ENCODE results near the gene CMTR1. TPM values are rescaled to one million over a fixed set of nuclear protein-coding genes. Genes with fewer than 3 reads are reported as not detected.

CMTR1 gene
- total and polyA plus RNA-seq, 2 of the 13 experiments (the other 11 are each of a cell fraction or from before 2014, with no cell fraction given): 19.7 to 55.2 TPM

GRCh38 chr6:37433657-37434271 is 743 bp downstream of the CMTR1 start (continued):
- TF ChIP-seq ZFP90 (CRISPR knock-in tag; IDR thresholded peaks at IDR 0.05; ENCODE audit: borderline replicate concordance) (0 out of 2 replicates have a peak, but pooled peaks have one; percentile 55), SOX6 (IDR thresholded peaks at IDR 0.05) (no peak), SOX6 (CRISPR knock-in tag; IDR thresholded peaks at IDR 0.05) (peak; percentile 14; the same call in 1 of the 2 replicates), ZNF326 (CRISPR knock-in tag; IDR thresholded peaks at IDR 0.05; ENCODE audit: borderline replicate concordance) (0 out of 2 replicates have a peak, but pooled peaks have one; percentile 38), TCF12 (IDR thresholded peaks at IDR 0.05) (no peak), TCF12 (CRISPR knock-in tag; IDR thresholded peaks at IDR 0.05) (0 out of 2 replicates have a peak, but pooled peaks have one; percentile 15), ATF5 (CRISPR knock-in tag; IDR thresholded peaks at IDR 0.05; ENCODE audit: low read depth) (0 out of 2 replicates have a peak, but pooled peaks have one; percentile 32), ZNF292 (CRISPR knock-in tag; IDR thresholded peaks at IDR 0.05; ENCODE audit: borderline replicate concordance, low read depth) (0 out of 2 replicates have a peak, but pooled peaks have one; percentile 15), ZNF550 (CRISPR knock-in tag; IDR thresholded peaks at IDR 0.05; ENCODE audit: borderline replicate concordance) (0 out of 2 replicates have a peak, but pooled peaks have one; percentile 83), XRCC5 (optimal IDR thresholded peaks at IDR 0.05; ENCODE audit: low read length) (no peak)
- TF ChIP-seq, protein P1, sequence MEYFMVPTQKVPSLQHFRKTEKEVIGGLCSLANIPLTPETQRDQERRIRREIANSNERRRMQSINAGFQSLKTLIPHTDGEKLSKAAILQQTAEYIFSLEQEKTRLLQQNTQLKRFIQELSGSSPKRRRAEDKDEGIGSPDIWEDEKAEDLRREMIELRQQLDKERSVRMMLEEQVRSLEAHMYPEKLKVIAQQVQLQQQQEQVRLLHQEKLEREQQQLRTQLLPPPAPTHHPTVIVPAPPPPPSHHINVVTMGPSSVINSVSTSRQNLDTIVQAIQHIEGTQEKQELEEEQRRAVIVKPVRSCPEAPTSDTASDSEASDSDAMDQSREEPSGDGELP (IDR thresholded peaks at IDR 0.05; ENCODE audit: borderline replicate concordance, low read depth): peak; percentile 33; the same call in 1 of the 2 replicates

GRCh38 chr6:37435373-37435772 is 2.4 kb downstream of the CMTR1 start:
- no peaks in the 10 kb centered on the region for H4K20me1 ChIP-seq (ENCODE audit: insufficient read depth, low read length)
- ATAC-seq (no peak), DNase-seq (ENCODE audit: low spot score) (no peak), FAIRE-seq (no peak)
- intact Hi-C loops (cut with micrococcal nuclease; ENCODE audit: unreplicated experiment) (no loop called here), in situ Hi-C loops (cut with HindIII; ENCODE audit: extremely low pct_ligation_motif_present, low pct_unique_long_range_greater_than_20kb) (no loop called here)
- no peaks in the 10 kb centered on the region; a peak in 1 of 5 replicates for H3K27me3 ChIP-seq (ENCODE audit: control insufficient read depth in 1 of 2, insufficient read depth in 2 of 2, low read length in 2 of 2)
- ChIA-PET CTCF (ENCODE audit: low intra/inter-chr PET ratio, low total read pairs) (no interaction called here), POLR2A (no interaction called here)
- H3K9me3 ChIP-seq (ENCODE audit: low read length): no peaks in the 10 kb centered on the region
- H3K36me3 ChIP-seq (replicated peaks in 1 of 2; ENCODE audit: control insufficient read depth in 1 of 2, insufficient read depth in 2 of 2, low read length in 2 of 2): peaks cover 10 to 41% of the 10 kb centered on the region in 2 experiments
- no peak overlapping the region for H3K4me2 ChIP-seq (ENCODE audit: low read depth, low read length)
- no TSS peak for BruUV-seq (replicated peaks)
- no peak overlapping the region for H3K27ac ChIP-seq (ENCODE audit: extremely low read length, insufficient read depth, low read length)
- H3K79me2 ChIP-seq (ENCODE audit: insufficient read depth, low read length): peaks cover 22% of the 10 kb centered on the region
- no peak overlapping the region for H2AFZ ChIP-seq (ENCODE audit: low read length)
- 93% methylated on average over 4 of the region's 4 CpGs for WGBS (ENCODE audit: low lambda C conversion rate)
- peaks cover 23% of the 10 kb centered on the region for H3K4me1 ChIP-seq (ENCODE audit: insufficient read depth, low read length)
- no peak overlapping the region for H3K9ac ChIP-seq (ENCODE audit: insufficient read depth, low read depth, low read length)
- H3K4me3 ChIP-seq (replicated peaks in 1 of 3; ENCODE audit: insufficient read depth in 1 of 3, low read depth in 2 of 3, low read length in 3 of 3): no peak overlapping the region
- TF ChIP-seq REL (CRISPR knock-in tag; conservative IDR thresholded peaks at IDR 0.05) (no peak), ZNF850 (CRISPR knock-in tag; conservative IDR thresholded peaks at IDR 0.05) (no peak), ZHX1 (CRISPR knock-in tag; IDR thresholded peaks at IDR 0.05; ENCODE audit: low read depth) (no peak), FOXO1 (CRISPR knock-in tag; IDR thresholded peaks at IDR 0.05) (no peak), ZNF766 (CRISPR knock-in tag; IDR thresholded peaks at IDR 0.05; ENCODE audit: borderline replicate concordance) (no peak), ZNF44 (CRISPR knock-in tag; IDR thresholded peaks at IDR 0.05) (no peak)

Data from HepG2 (cell line).